ENCODE data around the gene EYA2.
A peak's percentile ranks its signal among the peaks of the same experiment; 100 is the strongest.

Gene EYA2

DNA sequence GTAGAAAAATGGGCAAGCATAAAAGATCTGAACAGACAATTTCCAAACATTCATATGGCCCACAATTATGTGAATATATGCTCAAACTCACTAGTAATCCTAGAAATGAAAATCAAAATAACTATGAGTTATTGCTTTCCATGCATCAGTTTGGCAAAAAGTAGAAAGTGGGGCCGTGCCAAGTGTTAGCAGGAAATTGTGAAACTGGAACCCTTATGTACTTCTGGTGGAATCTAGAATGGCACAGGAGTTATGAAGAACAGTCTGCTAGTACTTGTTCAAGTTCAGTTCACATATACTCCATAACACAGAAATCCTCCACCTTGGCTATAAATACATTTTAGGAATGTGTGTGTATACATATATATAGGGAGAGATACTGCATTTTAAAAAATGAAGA lies 89.8 kb downstream of the EYA2 start:
- DNase-seq: no peak

DNA sequence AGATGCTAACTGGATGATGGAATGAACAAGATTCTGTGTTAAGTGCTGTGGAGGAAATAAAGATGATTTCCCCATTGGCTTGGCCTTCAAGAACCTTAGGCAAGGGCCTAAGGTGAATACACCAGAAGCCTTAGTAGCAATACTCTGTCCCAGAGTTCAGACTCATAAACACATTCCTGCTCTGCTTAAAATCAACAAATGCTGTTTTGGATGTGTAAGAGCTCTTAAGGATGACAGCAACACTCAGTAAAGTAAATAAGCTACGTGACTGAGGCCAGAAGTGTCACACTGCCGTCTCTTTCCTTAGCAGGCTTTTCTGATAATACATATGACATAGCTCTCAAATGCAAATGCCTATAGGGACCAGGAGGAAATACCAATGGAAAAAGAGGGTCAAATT lies 90.6 kb downstream of the EYA2 start:
- no peak for DNase-seq

DNA sequence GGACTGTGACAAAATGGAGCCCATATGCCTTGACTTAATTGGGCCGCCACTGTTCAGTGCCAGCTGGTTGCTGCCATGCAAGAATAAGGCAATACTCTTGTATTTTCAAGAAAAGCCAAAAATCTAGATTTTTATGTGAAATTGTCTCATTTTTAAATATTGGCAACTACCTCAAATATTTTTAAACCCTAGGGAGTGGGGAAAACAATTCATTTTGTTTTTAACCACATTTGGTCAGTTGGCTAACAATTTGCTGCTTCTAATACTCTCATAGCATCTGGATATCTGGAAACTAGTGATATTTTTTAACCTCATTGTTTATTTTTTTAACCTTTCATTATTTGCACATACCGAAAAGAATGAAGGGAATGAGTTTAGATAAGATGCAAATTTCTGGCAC lies 91.0 kb downstream of the EYA2 start:
- no peak for DNase-seq

DNA sequence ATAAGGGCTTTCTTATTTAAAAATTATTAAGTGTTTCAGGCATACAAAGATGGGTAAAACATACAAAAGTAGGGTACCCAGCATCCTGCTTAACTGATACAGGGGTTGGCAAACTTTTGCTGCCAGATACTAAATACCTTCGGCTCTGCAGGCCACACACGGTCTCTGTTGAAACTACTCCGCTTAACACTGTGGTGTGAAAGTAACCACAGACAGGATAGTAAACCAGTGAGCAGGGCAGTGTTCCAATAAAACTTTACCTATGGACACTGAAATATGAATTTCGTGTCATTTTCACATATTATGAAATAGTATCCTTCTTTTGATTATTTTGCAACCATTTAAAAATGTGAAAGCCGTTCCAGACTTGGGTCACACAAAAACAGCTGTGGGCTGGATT lies 92.4 kb downstream of the EYA2 start:
- no peak for DNase-seq

DNA sequence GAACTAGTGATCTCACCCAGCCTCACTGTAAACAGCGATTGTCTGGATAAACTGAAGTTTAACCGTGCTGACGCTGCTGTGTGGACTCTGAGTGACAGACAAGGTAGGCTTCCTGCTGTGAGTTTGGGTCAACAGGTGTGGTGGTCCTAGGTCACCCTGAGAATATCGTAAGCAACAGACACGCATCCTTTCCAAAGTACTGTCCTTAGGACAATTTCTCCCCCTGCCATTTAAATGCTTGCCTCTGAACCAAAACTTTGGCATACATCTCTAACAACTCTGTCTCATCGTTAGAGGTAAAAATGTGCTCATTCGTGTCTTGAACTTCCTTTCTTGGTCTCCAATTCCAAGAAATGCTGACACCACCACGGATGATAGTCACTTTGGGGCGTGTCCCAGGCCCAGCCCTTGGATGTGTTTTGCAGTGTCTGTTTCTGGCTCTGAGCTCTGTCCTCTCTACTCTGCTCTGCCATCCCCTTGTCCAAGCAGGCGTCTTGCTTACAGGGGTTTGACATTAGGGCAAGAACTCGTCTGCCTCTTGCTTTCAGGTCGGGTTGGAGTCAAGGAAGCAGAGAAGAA lies 95.5 kb downstream of the EYA2 start:
- DNase-seq: no peak

DNA sequence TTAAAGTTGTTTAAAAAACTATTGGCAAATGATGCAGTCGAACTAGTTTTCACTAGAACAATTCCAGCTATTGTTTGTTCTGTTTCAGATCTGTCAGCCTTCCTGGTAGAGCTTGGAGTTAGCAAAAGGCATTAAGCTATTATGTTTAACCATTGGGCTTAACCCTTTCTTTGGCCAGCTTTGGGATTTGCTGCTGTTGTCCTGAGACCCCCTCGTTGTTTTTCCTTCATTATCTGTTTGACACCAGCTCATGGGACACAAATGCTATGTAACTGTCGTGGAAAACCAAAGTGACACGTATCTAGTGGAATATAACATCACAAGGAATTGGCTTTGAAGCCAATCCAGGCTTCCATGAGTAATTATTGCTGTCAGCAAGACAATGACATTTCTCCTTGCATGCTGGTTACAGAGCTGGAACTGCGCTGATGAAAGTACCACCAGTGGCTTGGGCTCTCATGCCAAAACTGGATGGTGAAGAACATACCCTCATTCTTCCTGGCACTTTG lies 96.0 kb downstream of the EYA2 start:
- DNase-seq: no peak

DNA sequence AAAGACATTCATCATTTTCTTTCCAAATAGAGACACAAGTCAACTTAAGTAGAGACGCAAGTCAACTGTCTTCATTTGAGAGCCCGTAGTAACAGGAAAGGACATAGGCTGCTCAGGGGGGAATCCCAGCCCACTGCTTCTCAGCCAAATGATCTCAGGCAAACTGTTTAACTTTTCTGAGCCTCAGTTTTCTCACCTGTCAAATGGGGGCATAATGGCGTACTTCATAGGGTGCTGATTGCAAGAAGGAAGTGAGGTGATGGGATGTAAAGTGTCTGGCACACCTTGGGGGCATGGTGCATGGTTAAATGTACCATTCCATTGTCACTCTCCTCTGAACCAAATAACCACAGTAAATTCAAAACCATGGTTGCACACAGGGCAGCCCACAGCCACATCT lies 96.5 kb downstream of the EYA2 start:
- DNase-seq: no peak

DNA sequence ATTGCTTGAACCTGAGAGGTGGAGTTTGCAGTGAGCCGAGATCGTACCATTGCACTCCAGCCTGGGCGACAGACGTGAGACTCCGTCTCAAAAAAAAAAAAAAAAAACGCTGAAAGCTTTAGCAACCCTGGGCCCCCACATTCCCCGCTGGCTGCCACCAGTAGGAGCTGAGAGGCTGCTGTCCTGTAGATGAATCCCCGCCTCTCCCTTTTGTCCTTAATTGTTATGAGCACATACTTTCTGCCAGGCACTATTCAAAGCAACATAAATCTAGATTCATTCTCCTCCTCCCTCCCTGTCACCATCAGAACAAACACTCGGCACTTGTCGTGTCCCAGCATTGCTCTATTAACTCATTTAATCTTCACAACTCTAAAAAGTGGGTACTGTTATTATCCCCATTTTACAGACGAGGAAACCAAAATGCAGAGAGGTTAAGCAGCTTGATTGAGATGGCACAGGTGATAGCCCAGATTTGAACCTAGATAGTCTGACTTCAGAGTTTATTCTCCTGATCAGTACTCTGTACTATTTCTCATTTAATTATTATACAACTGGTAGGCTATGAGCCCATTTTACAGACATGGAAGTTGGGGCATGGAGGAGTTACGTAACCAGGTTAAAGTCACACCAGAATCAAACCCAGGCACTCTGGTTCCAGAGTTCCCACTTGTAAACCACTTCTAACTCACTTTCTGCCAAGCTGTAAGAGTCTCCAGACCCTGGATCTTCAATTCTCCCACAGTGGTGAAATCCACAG lies 97.4 kb downstream of the EYA2 start:
- no peak for DNase-seq

DNA sequence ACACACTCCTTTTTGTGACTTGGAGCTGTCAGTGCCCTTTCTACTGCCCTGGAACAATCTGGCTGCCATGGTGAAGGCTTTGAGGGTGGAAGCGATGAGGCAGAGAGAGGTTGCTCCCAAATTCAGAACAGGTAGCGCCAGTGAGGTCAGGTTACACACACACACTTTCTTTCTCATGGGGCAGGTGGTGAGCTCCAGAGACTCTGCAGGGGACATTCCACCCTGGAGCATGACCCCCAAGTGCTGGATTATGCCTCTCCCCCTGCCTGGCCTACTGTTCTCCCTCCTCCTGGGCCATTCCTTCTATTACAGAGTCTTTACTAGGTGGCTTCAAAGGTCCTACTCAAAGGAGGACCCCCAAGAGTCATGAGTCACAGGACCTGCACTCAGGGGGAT lies 98.0 kb downstream of the EYA2 start:
- no peak for DNase-seq

DNA sequence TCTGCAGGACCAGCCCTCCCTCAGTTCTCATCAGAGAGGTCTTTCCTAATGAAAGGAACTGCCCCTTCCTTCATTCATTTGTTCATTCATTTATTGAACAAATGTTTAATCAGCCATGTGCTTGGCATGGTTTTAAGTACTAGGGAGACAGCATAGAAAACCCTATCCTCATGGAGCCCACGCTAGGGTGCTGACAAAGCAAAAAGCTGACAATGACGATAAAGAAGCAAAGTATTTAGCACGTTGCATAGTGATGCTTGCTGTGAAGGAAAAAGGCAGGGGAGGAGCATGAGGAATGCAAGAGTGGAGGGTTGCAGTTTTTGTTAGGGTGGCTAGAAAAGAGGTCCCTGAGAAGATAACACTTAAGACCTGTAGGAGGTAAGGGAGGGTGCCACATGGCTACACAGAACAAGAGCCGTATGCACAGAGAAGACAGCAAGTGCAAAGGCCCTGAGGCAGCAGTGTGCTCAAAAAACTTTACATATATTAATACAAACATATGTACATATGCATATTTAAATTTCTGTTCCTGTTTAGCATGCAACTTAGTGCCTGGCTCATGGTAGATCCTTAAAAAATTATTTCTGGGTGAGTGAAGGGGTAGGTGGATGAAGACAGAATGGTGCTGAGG lies 98.9 kb downstream of the EYA2 start:
- DNase-seq: no peak

DNA sequence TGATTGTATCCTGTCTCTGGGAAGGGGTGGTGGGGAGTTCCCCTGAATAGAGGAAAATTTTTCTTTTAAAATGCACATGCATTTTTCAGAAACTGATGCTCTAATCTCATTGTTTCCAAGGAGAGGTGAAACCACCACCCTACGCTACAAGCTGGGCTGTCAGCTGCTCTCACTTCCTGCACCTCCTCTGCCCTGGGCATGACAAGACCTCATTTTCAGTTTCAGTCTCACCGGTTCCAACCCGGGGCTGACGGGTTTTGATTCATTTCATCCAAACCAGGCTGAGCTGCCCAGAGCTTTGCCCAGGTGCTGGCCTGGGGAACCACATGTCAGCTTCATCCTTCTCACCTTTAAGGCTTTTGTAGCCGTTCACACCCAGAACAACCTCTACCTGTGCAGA lies 99.7 kb downstream of the EYA2 start:
- DNase-seq: peak; percentile 48

DNA sequence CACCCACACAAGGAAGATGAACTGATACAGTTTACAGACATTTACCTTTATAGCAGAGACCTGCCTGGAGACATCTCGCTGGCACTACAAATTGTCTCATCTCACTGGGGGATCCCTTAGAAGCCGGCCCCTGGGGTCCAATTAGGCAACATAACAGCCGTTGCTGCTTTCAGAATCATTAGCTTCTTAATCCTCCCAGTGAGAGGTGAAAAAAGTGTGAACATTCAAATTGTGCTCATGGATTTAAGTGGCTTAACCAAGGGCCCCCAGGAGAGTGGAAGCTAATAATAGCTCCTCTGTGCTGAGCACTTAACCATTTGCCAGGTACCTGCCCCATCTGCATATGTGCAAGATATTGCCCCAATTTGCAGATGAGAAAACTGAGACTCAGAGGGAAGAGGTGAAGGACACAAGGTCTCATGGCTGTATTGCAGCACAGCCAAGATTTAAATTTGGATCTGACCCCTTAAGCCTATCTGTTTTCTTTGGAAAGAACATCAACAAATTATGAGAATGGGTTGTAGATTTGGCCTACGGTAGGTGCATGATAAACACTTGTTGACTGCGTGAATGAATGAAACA lies 101.0 kb downstream of the EYA2 start:
- no peak for DNase-seq

DNA sequence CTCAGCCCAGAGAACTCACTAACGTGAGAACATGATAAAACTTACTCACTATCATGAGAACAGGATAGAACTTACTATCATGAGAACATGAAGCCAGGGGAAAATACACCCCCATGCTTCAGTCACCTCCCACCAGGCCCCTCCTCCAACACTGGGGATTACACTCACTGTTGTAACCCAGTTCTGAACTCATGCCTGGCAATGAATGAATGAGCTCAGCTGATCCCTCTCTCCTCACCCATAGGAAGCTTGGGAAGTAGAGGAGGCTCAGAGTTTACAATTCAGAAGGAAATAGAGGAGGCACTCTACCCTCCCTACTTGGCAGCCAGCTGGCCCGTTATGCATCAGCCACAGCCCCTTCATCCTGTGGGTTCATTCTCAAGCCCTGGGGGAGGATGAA lies 102.5 kb downstream of the EYA2 start:
- DNase-seq: no peak

DNA sequence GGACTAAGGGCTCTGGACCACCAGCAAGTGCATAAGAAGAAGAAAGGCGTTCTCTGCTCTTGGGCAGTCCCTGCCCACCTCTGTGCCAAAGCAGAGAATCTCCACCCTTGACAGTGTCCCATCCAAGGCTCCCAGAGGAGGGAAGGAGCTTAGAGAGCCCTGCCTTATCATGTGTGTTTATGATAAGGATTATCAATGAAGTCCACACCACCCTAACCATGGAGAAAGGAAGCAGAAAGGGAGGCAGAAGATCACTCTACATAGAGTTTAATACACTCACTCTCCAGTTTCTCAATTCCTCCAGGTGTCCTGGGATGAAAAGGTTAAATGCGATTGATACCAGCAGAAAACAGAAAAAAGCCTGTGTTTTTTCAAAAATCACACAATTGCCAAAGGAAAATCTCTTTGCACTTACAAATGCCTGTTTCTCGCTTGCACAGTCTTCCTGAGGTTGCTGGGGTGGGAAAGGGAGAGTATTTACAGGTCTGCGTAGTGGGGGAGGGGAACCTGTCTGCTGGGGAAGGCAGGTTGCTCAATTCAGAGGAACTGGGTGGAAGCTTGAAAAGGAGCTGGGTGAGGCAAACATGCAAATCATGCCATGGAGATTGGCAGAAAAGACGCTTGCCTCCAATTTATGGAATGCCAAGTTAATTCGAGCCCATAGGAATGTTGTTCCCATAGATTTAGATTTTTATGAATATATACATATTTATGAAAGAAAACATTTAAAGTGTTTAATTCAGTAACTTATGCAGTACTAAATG lies 104.0 kb downstream of the EYA2 start:
- DNase-seq: no peak

DNA sequence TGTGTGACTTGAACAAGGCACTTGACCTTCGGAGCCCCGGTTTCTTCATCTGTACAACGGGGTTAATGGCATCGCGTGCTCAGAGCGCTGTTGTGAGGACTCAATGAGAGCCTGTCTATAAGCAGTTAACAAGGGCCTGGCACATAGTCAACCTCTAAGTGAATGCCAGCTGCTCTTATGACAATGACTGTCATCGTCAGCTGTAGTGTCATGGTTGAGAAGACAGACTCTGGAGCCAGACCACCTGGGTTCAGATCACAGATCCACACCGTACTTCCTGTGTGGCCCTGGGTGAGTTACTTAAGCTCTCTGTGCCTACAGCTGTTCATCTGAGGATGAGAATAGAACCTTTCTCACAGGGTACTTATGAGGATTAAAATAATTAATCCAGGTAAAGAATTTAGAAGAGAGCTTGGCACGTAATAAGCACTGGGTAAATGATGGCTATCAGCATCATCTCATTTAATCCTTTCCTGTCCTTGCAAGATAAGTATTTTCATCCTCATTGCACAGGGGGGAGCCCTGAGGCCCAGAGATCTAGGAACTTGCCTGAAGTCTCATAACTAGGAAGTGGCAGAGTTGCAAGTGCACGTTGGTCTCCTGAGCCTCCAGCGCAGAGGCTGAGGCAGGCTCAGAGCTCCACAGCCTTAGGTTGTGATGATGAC lies 105.3 kb downstream of the EYA2 start:
- DNase-seq: no peak

DNA sequence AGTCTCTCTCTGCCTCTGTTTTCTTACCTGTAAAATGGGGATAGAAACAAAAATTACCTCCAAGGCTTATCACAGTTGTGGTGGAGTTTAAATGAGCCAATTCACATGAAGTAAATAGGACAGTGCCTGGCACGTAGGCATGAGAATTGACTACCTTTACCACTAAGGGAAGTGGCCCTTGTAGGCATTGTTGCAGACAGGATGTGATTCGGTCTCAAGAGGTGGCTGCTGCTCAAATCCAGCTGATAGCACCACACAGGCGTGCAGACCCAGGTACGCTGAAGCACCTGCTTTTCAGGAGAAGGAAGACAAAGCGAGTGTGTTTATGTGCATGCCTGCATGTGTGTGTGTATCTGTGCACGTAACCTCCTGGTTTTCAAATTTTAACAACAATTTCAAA lies 108.6 kb downstream of the EYA2 start:
- DNase-seq: no peak

DNA sequence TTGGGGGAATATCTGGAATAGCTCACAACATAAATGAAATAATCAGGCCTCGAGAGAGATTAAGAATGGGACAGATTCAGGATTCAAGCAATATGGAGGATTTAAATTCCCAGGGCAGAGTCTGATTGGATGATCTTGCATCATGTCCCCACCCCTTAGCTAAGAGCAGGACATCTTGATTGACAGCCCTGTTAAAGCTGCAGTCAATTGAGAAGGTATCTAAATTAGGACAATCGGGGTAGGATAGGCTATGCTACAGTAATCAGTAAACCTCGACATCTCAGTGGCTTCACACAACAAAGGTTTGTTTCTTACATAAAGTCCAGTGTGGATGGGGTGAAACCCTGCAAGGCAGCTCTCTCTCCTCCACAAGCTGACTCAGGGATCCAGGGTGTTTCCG lies 109.5 kb downstream of the EYA2 start:
- no peak for DNase-seq

DNA sequence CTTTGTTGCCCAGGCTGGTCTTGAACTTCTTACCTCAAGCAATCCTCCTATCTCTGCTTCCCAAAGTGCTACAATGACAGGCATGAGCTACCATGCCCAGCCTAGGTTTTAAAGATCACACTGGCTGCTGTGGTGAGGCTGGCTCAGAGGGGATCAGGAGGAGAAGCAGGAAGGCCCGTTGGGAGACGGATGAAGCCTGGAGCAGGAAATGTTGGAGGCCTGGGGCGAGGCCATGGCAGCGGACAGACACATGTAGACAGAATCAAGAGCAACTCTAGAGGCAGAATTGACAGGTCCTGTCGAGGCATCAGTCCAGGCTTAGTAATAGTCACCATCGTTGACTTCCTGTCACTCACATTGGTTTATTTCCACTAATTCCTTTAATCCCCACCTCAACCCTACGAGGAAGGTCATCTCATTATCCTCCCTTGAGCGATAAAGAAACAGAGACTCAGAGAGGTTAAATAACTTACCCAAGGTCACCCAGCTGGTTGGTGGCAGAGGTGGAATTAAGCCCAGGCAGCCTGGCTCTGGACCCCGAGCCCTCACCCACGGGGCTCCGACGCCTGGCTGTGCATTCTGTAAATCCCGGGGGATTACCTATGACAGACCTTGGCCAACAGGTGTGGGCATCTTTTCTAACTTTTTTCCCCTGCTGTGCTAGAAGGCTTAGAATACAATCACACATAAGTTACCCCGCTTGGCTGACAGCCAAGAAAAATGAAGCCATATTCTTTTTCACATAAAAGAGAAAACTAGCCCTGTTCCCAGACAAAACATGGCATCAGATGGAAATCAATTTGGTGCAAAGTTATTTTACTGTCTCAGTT lies 113.4 kb downstream of the EYA2 start:
- DNase-seq: no peak

DNA sequence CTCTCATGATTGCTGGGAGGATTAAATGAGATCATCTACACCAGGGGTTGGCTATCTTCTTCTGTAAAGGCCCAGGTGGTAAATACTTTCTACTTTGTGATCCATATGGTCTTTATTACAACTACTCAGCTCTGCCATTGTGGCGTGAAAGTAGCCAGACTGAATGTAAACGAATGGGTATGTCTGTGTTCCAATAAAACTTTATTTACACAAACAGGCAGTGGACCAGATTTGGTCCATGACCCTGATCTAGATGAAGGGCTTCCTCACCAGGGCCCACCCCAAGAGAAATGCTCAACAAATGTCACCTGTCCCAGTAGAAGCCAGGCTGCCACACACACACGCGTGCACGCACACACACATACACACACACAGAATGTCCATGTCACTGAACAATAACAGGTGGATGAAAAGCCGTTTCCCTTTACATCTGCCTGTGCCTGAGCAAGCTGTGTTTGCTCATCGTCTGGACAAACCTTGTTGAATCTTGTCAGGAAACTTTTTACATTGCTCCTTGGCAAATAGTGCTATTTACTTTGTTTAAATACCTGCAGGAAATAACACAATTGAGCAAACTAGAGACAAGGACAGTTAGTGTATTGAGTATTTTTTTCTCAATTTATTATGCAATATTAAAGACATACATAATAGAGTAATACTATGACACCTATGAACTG lies 114.3 kb downstream of the EYA2 start:
- no peak for DNase-seq

DNA sequence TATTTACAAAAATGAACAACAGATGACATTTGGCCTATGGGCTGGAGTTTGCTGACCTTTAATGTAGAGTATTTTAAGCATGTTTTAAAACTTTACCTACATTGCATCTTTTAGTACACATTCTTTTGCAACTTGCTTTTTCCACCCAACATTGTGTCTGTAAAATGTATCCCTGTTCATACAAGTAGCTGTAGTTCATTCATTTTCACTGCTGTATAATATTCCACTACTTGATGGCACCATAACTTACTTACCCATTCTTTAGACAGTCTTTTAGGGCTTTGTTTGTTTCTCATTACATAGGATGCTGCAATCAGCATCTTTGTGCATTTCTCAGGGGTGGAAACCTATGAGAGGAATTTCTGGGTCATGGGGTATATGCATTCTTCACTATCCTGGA lies 115.1 kb downstream of the EYA2 start:
- no peak for DNase-seq

DNA sequence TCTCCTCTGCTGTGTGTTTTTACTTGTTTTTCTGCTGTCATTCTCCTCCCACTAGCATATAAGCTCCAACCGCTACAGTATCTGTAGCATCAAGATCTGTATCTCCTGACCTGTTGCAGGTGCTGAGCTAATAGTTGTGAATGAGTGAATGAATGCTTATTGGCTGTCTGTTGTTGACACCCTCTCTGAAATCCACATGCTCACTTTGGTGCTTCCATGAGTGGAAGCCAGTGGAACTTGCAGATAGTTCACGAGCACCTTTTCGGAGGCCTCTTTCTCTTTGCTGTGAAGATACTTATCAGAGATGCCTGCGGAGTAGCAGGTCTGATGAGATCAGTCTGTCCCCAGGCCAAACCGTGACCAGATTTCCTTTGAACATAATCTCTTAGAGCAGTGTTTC lies 117.3 kb downstream of the EYA2 start:
- no peak for DNase-seq

Data from activated CD4-positive, CD25-positive, alpha-beta regulatory T cell treated with anti-CD3 and anti-CD28 coated beads, Interleukin-2, amount 50 U/mL, for 72 hours (primary cell).